ENCODE results near the gene ZDHHC19. TPM values are rescaled to one million over a fixed set of nuclear protein-coding genes. Genes with fewer than 3 reads are reported as not detected.

Gene ZDHHC19
- total RNA-seq, 1 donor from 2014 or later = not detected

DNA sequence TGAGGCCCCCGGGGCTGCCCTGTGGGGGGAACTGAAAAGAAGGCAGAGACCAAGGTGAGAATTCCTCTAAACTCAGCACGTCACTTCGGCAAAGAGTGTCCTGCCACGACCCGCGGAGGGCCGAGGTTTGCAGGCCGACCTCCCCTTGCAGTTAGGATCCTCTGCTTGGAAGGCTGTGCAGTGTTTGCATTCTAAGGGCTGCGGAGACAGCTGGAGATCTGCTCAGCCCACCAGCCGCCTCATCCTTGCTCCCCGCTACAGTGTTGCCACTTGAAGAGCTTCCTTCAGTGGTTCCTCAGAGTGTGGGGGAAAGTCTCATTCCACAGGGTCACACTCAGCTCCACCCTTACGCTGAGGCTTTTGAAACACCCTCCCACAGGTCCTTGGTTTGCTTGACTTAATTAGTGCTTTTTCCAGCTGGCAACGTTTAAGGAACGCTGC is 15.9 kb upstream of the ZDHHC19 start:
- Histone ChIP-seq H3K27me3 (ENCODE audit: insufficient read depth, low read length) (peaks cover 3% of the 10 kb centered on the region), H3K4me2 (ENCODE audit: low read length) (no peak overlapping the region), H3K79me2 (ENCODE audit: insufficient read depth, low read length) (no peaks in the 10 kb centered on the region), H3K27ac (ENCODE audit: low read depth, low read length) (no peak overlapping the region), H3K4me3 (ENCODE audit: insufficient read depth, low read depth, low read length) (no peak overlapping the region), H4K20me1 (ENCODE audit: insufficient read depth, low read length) (no peaks in the 10 kb centered on the region), H3K9ac (ENCODE audit: low read length) (no peak overlapping the region), H2AFZ (ENCODE audit: low read depth, low read length) (no peak overlapping the region), H3K4me1 (ENCODE audit: insufficient read depth, low read length) (no peaks in the 10 kb centered on the region), H3K36me3 (ENCODE audit: insufficient read depth, low read length) (no peaks in the 10 kb centered on the region), H3K9me3 (ENCODE audit: insufficient read depth, low read depth, low read length) (no peaks in the 10 kb centered on the region)
- no peak overlapping the region for H3K4me3 Mint-ChIP-seq (ENCODE audit: unreplicated experiment)
- H3K36me3 Mint-ChIP-seq (ENCODE audit: low read depth, unreplicated experiment) = peaks cover 8% of the 10 kb centered on the region
- no peaks in the 10 kb centered on the region for H3K27me3 Mint-ChIP-seq (ENCODE audit: low read depth, unreplicated experiment)
- TF ChIP-seq CTCF (IDR thresholded peaks at IDR 0.05; ENCODE audit: insufficient read depth, low read depth, low read length) = no peak
- TF ChIP-seq EZH2 (IDR thresholded peaks at IDR 0.05; ENCODE audit: insufficient read depth, low read length) = no peak
- FAIRE-seq = no peak
- H3K4me1 Mint-ChIP-seq (ENCODE audit: low read depth, unreplicated experiment) = peaks cover 8% of the 10 kb centered on the region
- DNase-seq (ENCODE audit: low read depth) = no peak
- H3K27ac Mint-ChIP-seq (ENCODE audit: unreplicated experiment) = no peak overlapping the region
- no peaks in the 10 kb centered on the region for H3K9me3 Mint-ChIP-seq (ENCODE audit: unreplicated experiment)

DNA sequence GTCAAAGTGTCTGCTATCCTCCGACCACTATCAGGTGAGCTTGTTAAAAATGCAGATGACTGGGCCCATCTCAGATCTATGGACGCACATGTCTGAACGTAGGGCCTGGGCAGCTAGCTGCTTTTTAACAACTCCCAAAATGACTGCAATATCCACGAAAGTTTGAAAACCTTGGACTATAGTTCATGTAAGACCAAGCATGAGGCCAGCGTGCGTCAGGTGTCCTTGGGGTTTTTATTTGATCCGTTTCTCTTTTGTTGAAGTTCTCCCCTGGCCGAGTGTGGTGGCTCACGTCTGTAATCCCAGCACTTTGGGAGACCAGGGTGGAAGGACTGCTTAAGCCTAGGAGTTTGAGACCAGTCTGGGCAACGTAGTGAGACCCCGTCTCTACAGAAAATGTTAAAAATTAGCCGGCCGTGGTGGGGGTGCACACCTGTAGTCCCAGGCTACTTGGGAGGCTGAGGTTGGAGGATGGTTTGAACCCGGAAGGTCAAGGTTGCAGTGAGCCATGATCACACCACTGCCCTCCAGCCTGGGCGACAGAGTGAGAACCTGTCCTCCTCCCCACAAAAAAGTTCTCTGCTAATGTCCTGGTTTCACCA is 14.7 kb upstream of the ZDHHC19 start:
- H3K36me3 Mint-ChIP-seq (ENCODE audit: low read depth, unreplicated experiment) = peaks cover 5% of the 10 kb centered on the region
- no peaks in the 10 kb centered on the region for H3K36me3 ChIP-seq (ENCODE audit: insufficient read depth, low read length)
- H3K4me1 Mint-ChIP-seq (ENCODE audit: low read depth, unreplicated experiment) = peaks cover 8% of the 10 kb centered on the region
- FAIRE-seq = no peak
- H4K20me1 ChIP-seq (ENCODE audit: insufficient read depth, low read length) = no peaks in the 10 kb centered on the region
- no peak for DNase-seq (ENCODE audit: low read depth)
- H3K27ac ChIP-seq (ENCODE audit: low read depth, low read length) = no peak overlapping the region
- no peaks in the 10 kb centered on the region for H3K79me2 ChIP-seq (ENCODE audit: insufficient read depth, low read length)
- H3K9me3 ChIP-seq (ENCODE audit: insufficient read depth, low read depth, low read length) = no peaks in the 10 kb centered on the region
- H2AFZ ChIP-seq (ENCODE audit: low read depth, low read length) = no peak overlapping the region
- no peaks in the 10 kb centered on the region for H3K9me3 Mint-ChIP-seq (ENCODE audit: unreplicated experiment)
- no peak overlapping the region for H3K4me3 Mint-ChIP-seq (ENCODE audit: unreplicated experiment)
- H3K27ac Mint-ChIP-seq (ENCODE audit: unreplicated experiment) = no peak overlapping the region
- H3K4me3 ChIP-seq (ENCODE audit: insufficient read depth, low read depth, low read length) = no peak overlapping the region
- H3K9ac ChIP-seq (ENCODE audit: low read length) = no peak overlapping the region
- no peak overlapping the region for H3K4me2 ChIP-seq (ENCODE audit: low read length)
- H3K27me3 ChIP-seq (ENCODE audit: insufficient read depth, low read length) = peaks cover 3% of the 10 kb centered on the region
- H3K4me1 ChIP-seq (ENCODE audit: insufficient read depth, low read length) = no peaks in the 10 kb centered on the region
- H3K27me3 Mint-ChIP-seq (ENCODE audit: low read depth, unreplicated experiment) = no peaks in the 10 kb centered on the region
- no peak for TF ChIP-seq EZH2 (IDR thresholded peaks at IDR 0.05; ENCODE audit: insufficient read depth, low read length)

GRCh38 chr3:196225086-196225485 is 13.9 kb upstream of the ZDHHC19 start:
- DNase-seq (ENCODE audit: low read depth) (no peak), FAIRE-seq (no peak)
- H3K9me3 ChIP-seq (ENCODE audit: insufficient read depth, low read depth, low read length) = no peaks in the 10 kb centered on the region
- TF ChIP-seq EZH2 (IDR thresholded peaks at IDR 0.05; ENCODE audit: insufficient read depth, low read length) (no peak), CTCF (IDR thresholded peaks at IDR 0.05; ENCODE audit: insufficient read depth, low read depth, low read length) (no peak)
- Mint-ChIP-seq H3K27ac (ENCODE audit: unreplicated experiment) (no peak overlapping the region), H3K36me3 (ENCODE audit: low read depth, unreplicated experiment) (peaks cover 5% of the 10 kb centered on the region), H3K4me1 (ENCODE audit: low read depth, unreplicated experiment) (peaks cover 8% of the 10 kb centered on the region), H3K9me3 (ENCODE audit: unreplicated experiment) (no peaks in the 10 kb centered on the region), H3K4me3 (ENCODE audit: unreplicated experiment) (no peak overlapping the region), H3K27me3 (ENCODE audit: low read depth, unreplicated experiment) (no peaks in the 10 kb centered on the region)
- no peaks in the 10 kb centered on the region for H4K20me1 ChIP-seq (ENCODE audit: insufficient read depth, low read length)
- no peaks in the 10 kb centered on the region for H3K36me3 ChIP-seq (ENCODE audit: insufficient read depth, low read length)
- no peak overlapping the region for H2AFZ ChIP-seq (ENCODE audit: low read depth, low read length)
- H3K4me3 ChIP-seq (ENCODE audit: insufficient read depth, low read depth, low read length) = no peak overlapping the region
- no peak overlapping the region for H3K27ac ChIP-seq (ENCODE audit: low read depth, low read length)
- H3K4me1 ChIP-seq (ENCODE audit: insufficient read depth, low read length) = no peaks in the 10 kb centered on the region
- H3K79me2 ChIP-seq (ENCODE audit: insufficient read depth, low read length) = no peaks in the 10 kb centered on the region
- H3K9ac ChIP-seq (ENCODE audit: low read length) = no peak overlapping the region
- H3K27me3 ChIP-seq (ENCODE audit: insufficient read depth, low read length) = peaks cover 3% of the 10 kb centered on the region
- H3K4me2 ChIP-seq (ENCODE audit: low read length) = no peak overlapping the region

All from astrocyte (in vitro differentiated cells and primary cell).